HCT116 (cell line): Measurements from ENCODE around the gene TRIM41. TPM values are rescaled to one million over a fixed set of nuclear protein-coding genes. Genes with fewer than 3 reads are reported as not detected.
"Not testable (repeated sequence)": the region's sequence is repeated elsewhere in the genome, so short reads cannot be mapped to it uniquely, and the experiment has no call there.

Experiments used
- ATAC-seq: fragments of 200-7000 bp; cut with Tn5 transposase; 2 replicates; pipeline ENCODE4 v1.9.1; 2020; ENCODE audit warnings: mild to moderate bottlenecking, moderate library complexity
- BruUV-seq: library from RNA; stranded (reverse); fragments of 400-500 nt; replicated peaks from 2 replicates; lab custom pipeline; 2021; lab: Mats Ljungman, UMichigan
- CTCF ChIA-PET: fragments of 300-600 bp; sonication (Branson Sonifier 250); formaldehyde crosslinking; loops from one replicate; lab custom pipeline; 2021; ENCODE audit warnings: antibody characterized with exemption; lab: Charles Lee
- POLR2A ChIA-PET: fragments of 300-600, 350-600 bp; sonication (Branson Sonifier 250); formaldehyde crosslinking; loops from one replicate; lab custom pipeline; 2021; ENCODE audit warnings: antibody characterized with exemption; lab: Charles Lee
- RAD21 ChIA-PET, 2 experiments: fragments of 300-600 bp; sonication (Branson Sonifier 250); formaldehyde crosslinking; loops; one replicate each; lab custom pipeline; 2023; ENCODE audit warnings: low total read pairs in 2 of 2; ENCODE audit not compliant: uncharacterized antibody in 2 of 2, unreplicated experiment in 2 of 2, low non-redundant PET in 1 of 2; lab: Charles Lee
- DNase-seq: peaks from one replicate; pipeline ENCODE4 v3.0.0-alpha.2; 2010; ENCODE audit warnings: low read depth, low spot score
- H2AFZ ChIP-seq: fragments of 200-600 bp; shearing (Covaris generic), sonication (generic); 2 replicates; pipeline ENCODE4 v1.6.1; 2017; ENCODE audit warnings: low read depth, mixed run types, mixed read lengths, antibody characterized with exemption, low read length; ENCODE audit not compliant: poor library complexity, severe bottlenecking
- H3K27ac ChIP-seq: 2 replicates; pipeline ENCODE4 v1.5.1; 2012; ENCODE audit warnings: low read depth, low read length
- H3K27me3 ChIP-seq: fragments of 200-600 bp; sonication (generic); 2 replicates; pipeline ENCODE4 v1.6.1; 2016; ENCODE audit warnings: mixed run types, low read length, mixed read lengths; ENCODE audit not compliant: insufficient read depth
- H3K36me3 ChIP-seq, 2 experiments: fragments of 200-500 bp in 1 of 2; fragments of 200-600 bp in 1 of 2; sonication (Bioruptor generic) in 1 of 2; sonication (generic) in 1 of 2; 2 replicates each; pipeline versions ENCODE4 v1.5.1 to v1.6.1; 2014 to 2016; ENCODE audit warnings: low read length in 2 of 2, inconsistent platforms in 1 of 2, mixed read lengths in 1 of 2, mixed run types in 1 of 2; ENCODE audit not compliant: insufficient read depth in 2 of 2, control insufficient read depth in 1 of 2
- H3K4me1 ChIP-seq, 2 experiments: fragments of 200-600 bp in 1 of 2; sonication (generic) in 1 of 2; 2 replicates each; pipeline versions ENCODE4 v1.5.1 to v1.6.1; 2012 to 2017; ENCODE audit warnings: low read length in 2 of 2, inconsistent platforms in 1 of 2, mild to moderate bottlenecking in 1 of 2, mixed read lengths in 1 of 2, mixed run types in 1 of 2, moderate library complexity in 1 of 2; ENCODE audit not compliant: insufficient read depth in 2 of 2, control insufficient read depth in 1 of 2
- H3K4me2 ChIP-seq: fragments of 200-600 bp; sonication (generic); 2 replicates; pipeline ENCODE4 v1.6.1; 2017; ENCODE audit warnings: mixed run types, low read length, mixed read lengths
- H3K4me3 ChIP-seq, 2 experiments: fragments of 200-600 bp in 1 of 2; sonication (generic) in 1 of 2; replicated peaks in 1 of 2; 2 replicates each; pipeline ENCODE4 v1.5.1; 2011 to 2016; ENCODE audit warnings: low read length in 2 of 2, control low read depth in 1 of 2, low read depth in 1 of 2, mild to moderate bottlenecking in 1 of 2, mixed read lengths in 1 of 2, mixed run types in 1 of 2
- H3K79me2 ChIP-seq: fragments of 200-600 bp; sonication (generic); 2 replicates; pipeline ENCODE4 v1.6.1; 2017; ENCODE audit warnings: mild to moderate bottlenecking, mixed run types, low read length, moderate library complexity, mixed read lengths; ENCODE audit not compliant: insufficient read depth
- H3K9ac ChIP-seq: fragments of 200-600 bp; sonication (generic); 2 replicates; pipeline ENCODE4 v1.6.1; 2016; ENCODE audit warnings: low read length, mixed read lengths
- H3K9me2 ChIP-seq: fragments of 200-600 bp; sonication (generic), shearing (Covaris generic); 2 replicates; pipeline ENCODE4 v1.6.1; 2017; ENCODE audit warnings: mixed run types, mild to moderate bottlenecking, moderate library complexity; ENCODE audit not compliant: insufficient read depth
- H3K9me3 ChIP-seq, 2 experiments: fragments of 200-500 bp in 1 of 2; fragments of 200-600 bp in 1 of 2; sonication (Bioruptor generic) in 1 of 2; sonication (generic) in 1 of 2; 2 replicates each; pipeline ENCODE4 v1.6.1; 2014 to 2017; ENCODE audit warnings: low read length in 2 of 2, mixed read lengths in 2 of 2, inconsistent platforms in 1 of 2, low read depth in 1 of 2, mild to moderate bottlenecking in 1 of 2, mixed run types in 1 of 2, moderate library complexity in 1 of 2; ENCODE audit not compliant: control insufficient read depth in 1 of 2, insufficient read depth in 1 of 2
- H4K20me1 ChIP-seq: fragments of 200-600 bp; sonication (generic), shearing (Covaris generic); 2 replicates; pipeline ENCODE4 v1.6.1; 2017; ENCODE audit warnings: mixed run types, mild to moderate bottlenecking, moderate library complexity; ENCODE audit not compliant: insufficient read depth
- intact Hi-C: fragments of 100-400 bp; cut with micrococcal nuclease; formaldehyde crosslinking; loops from 2 replicates; pipeline ENCODE4 v1.10.0; 2022
- microRNA-seq: library from miRNA; unstranded; fragments of <30 nt; microRNA quantifications from one replicate; pipeline ENCODE4, GENCODE V29; 2016; ENCODE audit warnings: borderline number of aligned reads
- total RNA-seq: library from RNA; stranded (reverse); gene quantifications from one replicate; pipeline ENCODE4 v1.2.1, GENCODE V29; 2021; ENCODE audit not compliant: unreplicated experiment
- TF ChIP-seq, protein P1 (sequence below), 3 experiments: fragments of 200-600 bp in 1 of 3; sonication (generic) in 1 of 3; IDR thresholded peaks in 2 of 3; conservative IDR thresholded peaks in 1 of 3; 2 replicates each; pipeline ENCODE4 v1.5.1; 2012 to 2017; ENCODE audit warnings: low read depth in 2 of 3, low read length in 2 of 3, antibody characterized with exemption in 1 of 3, borderline replicate concordance in 1 of 3, control low read depth in 1 of 3, mild to moderate bottlenecking in 1 of 3, mixed read lengths in 1 of 3, mixed run types in 1 of 3, moderate library complexity in 1 of 3; ENCODE audit not compliant: insufficient read depth in 1 of 3

TRIM41 gene
- total RNA-seq, 1 experiment from 2014 or later: 51.8 TPM

DNA sequence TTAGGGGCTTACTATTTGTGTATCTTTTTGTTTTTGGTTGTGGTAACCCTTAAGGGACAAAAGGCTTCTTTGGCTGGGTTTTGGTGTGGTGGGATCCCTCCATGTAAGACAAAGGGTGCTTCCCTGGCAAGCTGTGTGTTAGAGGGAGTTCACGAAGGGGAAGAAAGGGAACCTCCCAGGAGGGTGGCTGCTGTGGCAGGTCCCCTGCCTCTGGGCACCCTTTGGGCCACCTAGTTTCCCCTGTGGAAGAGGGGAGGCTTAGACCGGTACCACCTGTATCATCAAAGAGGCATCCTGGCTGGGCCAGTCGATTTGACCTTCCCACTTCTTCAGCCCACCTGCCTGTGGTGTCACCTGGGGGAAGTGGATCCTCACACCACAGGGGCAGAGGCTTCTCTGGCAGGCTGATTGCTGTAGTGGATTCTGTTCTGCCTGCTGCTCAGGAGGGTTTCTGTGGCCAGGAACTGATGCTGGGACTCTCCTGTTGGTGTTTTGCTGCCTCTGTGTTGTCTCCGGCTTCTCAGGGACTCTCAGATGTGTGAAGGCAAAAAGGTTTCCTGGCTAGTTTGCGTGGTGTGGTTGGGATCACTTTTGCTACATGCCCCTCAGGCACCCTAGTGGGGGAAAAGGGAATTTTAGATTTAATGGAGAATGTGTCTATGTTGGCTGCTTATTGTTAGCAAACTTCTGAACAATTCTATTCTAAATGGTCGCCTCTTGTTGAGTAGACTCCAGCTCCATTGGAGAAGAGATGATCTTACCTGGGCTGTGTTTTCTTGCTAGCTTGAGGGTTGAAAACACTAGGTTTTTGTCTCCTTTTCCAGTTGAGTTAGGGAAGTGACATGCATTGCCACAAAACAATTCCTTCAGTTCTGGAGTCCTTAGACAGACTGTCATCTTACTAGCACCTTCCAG is 61.0 kb downstream of the TRIM41 start:
- H3K9ac ChIP-seq, H2AFZ ChIP-seq, H4K20me1 ChIP-seq, H3K9me3 ChIP-seq, H3K4me2 ChIP-seq, intact Hi-C loops, H3K36me3 ChIP-seq, H3K9me2 ChIP-seq, CTCF ChIA-PET, POLR2A ChIA-PET, H3K27ac ChIP-seq, H3K4me3 ChIP-seq, BruUV-seq, ATAC-seq, H3K4me1 ChIP-seq, RAD21 ChIA-PET, H3K79me2 ChIP-seq, DNase-seq, H3K27me3 ChIP-seq: not testable (repeated sequence)
- TF ChIP-seq, protein P1, sequence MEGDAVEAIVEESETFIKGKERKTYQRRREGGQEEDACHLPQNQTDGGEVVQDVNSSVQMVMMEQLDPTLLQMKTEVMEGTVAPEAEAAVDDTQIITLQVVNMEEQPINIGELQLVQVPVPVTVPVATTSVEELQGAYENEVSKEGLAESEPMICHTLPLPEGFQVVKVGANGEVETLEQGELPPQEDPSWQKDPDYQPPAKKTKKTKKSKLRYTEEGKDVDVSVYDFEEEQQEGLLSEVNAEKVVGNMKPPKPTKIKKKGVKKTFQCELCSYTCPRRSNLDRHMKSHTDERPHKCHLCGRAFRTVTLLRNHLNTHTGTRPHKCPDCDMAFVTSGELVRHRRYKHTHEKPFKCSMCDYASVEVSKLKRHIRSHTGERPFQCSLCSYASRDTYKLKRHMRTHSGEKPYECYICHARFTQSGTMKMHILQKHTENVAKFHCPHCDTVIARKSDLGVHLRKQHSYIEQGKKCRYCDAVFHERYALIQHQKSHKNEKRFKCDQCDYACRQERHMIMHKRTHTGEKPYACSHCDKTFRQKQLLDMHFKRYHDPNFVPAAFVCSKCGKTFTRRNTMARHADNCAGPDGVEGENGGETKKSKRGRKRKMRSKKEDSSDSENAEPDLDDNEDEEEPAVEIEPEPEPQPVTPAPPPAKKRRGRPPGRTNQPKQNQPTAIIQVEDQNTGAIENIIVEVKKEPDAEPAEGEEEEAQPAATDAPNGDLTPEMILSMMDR (IDR thresholded peaks at IDR 0.05 in 2 of 3, conservative IDR thresholded peaks at IDR 0.05 in 1 of 3; ENCODE audit: borderline replicate concordance in 1 of 3, insufficient read depth in 1 of 3, low read depth in 2 of 3, low read length in 2 of 3): peak in 2 of 3 experiments; percentile 13 to 16; a peak in 1 of 6 replicates

Small RNA genes within 50 kb of the gene (microRNA-seq; reads per million reads assigned to microRNA genes)
- gene MIR4638: not detected

Other genes with a start within 250 kb of the TRIM41 start
- gene BTNL3, start 234.4 kb upstream of the TRIM41 start, total RNA-seq: not detected
- 11.7 TPM for gene BTNL9, start 183.0 kb upstream of the TRIM41 start, total RNA-seq
- gene OR2V1, start 92.1 kb upstream of the TRIM41 start, total RNA-seq: not detected
- not detected for gene OR2V2, start 75.7 kb upstream of the TRIM41 start, total RNA-seq
- 30.2 TPM for gene TRIM7, start 18.1 kb upstream of the TRIM41 start, total RNA-seq
- 2,432 TPM for gene RACK1, start 20.6 kb downstream of the TRIM41 start, total RNA-seq
- 7.6 TPM for gene TRIM52, start 37.9 kb downstream of the TRIM41 start, total RNA-seq
- not detected for gene OR4F3, start 144.0 kb downstream of the TRIM41 start, total RNA-seq